ENCODE data around the gene STXBP3. TPM values are rescaled to one million over a fixed set of nuclear protein-coding genes. Genes with fewer than 3 reads are reported as not detected.

STXBP3 gene
- total RNA-seq, 1 experiment from 2014 or later: 24.4 TPM

- H3K36me3 ChIP-seq (ENCODE audit: insufficient read depth, low read length, poor library complexity, severe bottlenecking): no peaks in the 10 kb centered on the region
- no peaks in the 10 kb centered on the region for H3K9me3 ChIP-seq (ENCODE audit: low read depth, low read length, poor library complexity, severe bottlenecking)
- no peak overlapping the region for H3K27ac ChIP-seq (ENCODE audit: low read depth, low read length, poor library complexity, severe bottlenecking)
- no peaks in the 10 kb centered on the region for H3K27me3 ChIP-seq (replicated peaks; ENCODE audit: insufficient read depth, low read depth, low read length, poor library complexity)
- intact Hi-C loops (cut with micrococcal nuclease; ENCODE audit: unreplicated experiment): no loop called here
- no peak overlapping the region for H3K4me3 ChIP-seq (ENCODE audit: low read depth, low read length, poor library complexity, severe bottlenecking)
- peaks cover under 1% of the 10 kb centered on the region for H3K4me1 ChIP-seq (ENCODE audit: insufficient read depth, low read length, poor library complexity, severe bottlenecking)
- no peak for DNase-seq (ENCODE audit: low spot score)
- POLR2A ChIA-PET (ENCODE audit: low non-redundant PET): no interaction called here
- CTCF ChIA-PET: no interaction called here
- BruUV-seq (replicated peaks): no TSS peak
- TF ChIP-seq CTCF (conservative IDR thresholded peaks at IDR 0.05; ENCODE audit: low read depth, low read length) (no peak), EZH2 (IDR thresholded peaks at IDR 0.05; ENCODE audit: borderline replicate concordance, low read depth, low read length, poor library complexity, severe bottlenecking) (no peak)
Measured at GRCh38 chr1:108832929-108833328, 86.5 kb downstream of the STXBP3 start.

GRCh38 chr1:108841703-108842102 lies 95.2 kb downstream of the STXBP3 start:
- H3K4me3 ChIP-seq (ENCODE audit: low read depth, low read length, poor library complexity, severe bottlenecking): no peak overlapping the region
- intact Hi-C loops (cut with micrococcal nuclease; ENCODE audit: unreplicated experiment): no loop called here
- BruUV-seq (replicated peaks): no TSS peak
- no peak for DNase-seq (ENCODE audit: low spot score)
- no peaks in the 10 kb centered on the region for H3K27me3 ChIP-seq (replicated peaks; ENCODE audit: insufficient read depth, low read depth, low read length, poor library complexity)
- no peak for TF ChIP-seq EZH2 (IDR thresholded peaks at IDR 0.05; ENCODE audit: borderline replicate concordance, low read depth, low read length, poor library complexity, severe bottlenecking)
- TF ChIP-seq CTCF (conservative IDR thresholded peaks at IDR 0.05; ENCODE audit: low read depth, low read length): no peak
- H3K36me3 ChIP-seq (ENCODE audit: insufficient read depth, low read length, poor library complexity, severe bottlenecking): no peaks in the 10 kb centered on the region
- POLR2A ChIA-PET (ENCODE audit: low non-redundant PET): no interaction called here
- no peak overlapping the region for H3K27ac ChIP-seq (ENCODE audit: low read depth, low read length, poor library complexity, severe bottlenecking)
- CTCF ChIA-PET: no interaction called here
- no peaks in the 10 kb centered on the region for H3K9me3 ChIP-seq (ENCODE audit: low read depth, low read length, poor library complexity, severe bottlenecking)
- H3K4me1 ChIP-seq (ENCODE audit: insufficient read depth, low read length, poor library complexity, severe bottlenecking): no peaks in the 10 kb centered on the region

- no peak for TF ChIP-seq EZH2 (IDR thresholded peaks at IDR 0.05; ENCODE audit: borderline replicate concordance, low read depth, low read length, poor library complexity, severe bottlenecking)
- no peak for TF ChIP-seq CTCF (conservative IDR thresholded peaks at IDR 0.05; ENCODE audit: low read depth, low read length)
- BruUV-seq (replicated peaks): no TSS peak
- ChIA-PET CTCF (no interaction called here), POLR2A (ENCODE audit: low non-redundant PET) (no interaction called here)
- no peak overlapping the region for H3K4me3 ChIP-seq (ENCODE audit: low read depth, low read length, poor library complexity, severe bottlenecking)
- H3K4me1 ChIP-seq (ENCODE audit: insufficient read depth, low read length, poor library complexity, severe bottlenecking): no peaks in the 10 kb centered on the region
- no peak for DNase-seq (ENCODE audit: low spot score)
- no peaks in the 10 kb centered on the region for H3K36me3 ChIP-seq (ENCODE audit: insufficient read depth, low read length, poor library complexity, severe bottlenecking)
- H3K27ac ChIP-seq (ENCODE audit: low read depth, low read length, poor library complexity, severe bottlenecking): no peak overlapping the region
- intact Hi-C loops (cut with micrococcal nuclease; ENCODE audit: unreplicated experiment): no loop called here
- no peaks in the 10 kb centered on the region for H3K9me3 ChIP-seq (ENCODE audit: low read depth, low read length, poor library complexity, severe bottlenecking)
- no peaks in the 10 kb centered on the region for H3K27me3 ChIP-seq (replicated peaks; ENCODE audit: insufficient read depth, low read depth, low read length, poor library complexity)
Measured at GRCh38 chr1:108842525-108843181, 96.2 kb downstream of the STXBP3 start.

Measured in A673 (cell line).